ENCODE results near the gene NFIB.

- TF ChIP-seq PKNOX1 (IDR thresholded peaks at IDR 0.05) (no peak), NFRKB (IDR thresholded peaks at IDR 0.05) (no peak), FOXM1 (IDR thresholded peaks at IDR 0.05; ENCODE audit: borderline replicate concordance) (no peak), SP1 (IDR thresholded peaks at IDR 0.05) (no peak), LEF1 (IDR thresholded peaks at IDR 0.05; ENCODE audit: borderline replicate concordance) (no peak), TARDBP (IDR thresholded peaks at IDR 0.05) (no peak), FOXK2 (IDR thresholded peaks at IDR 0.05) (no peak), ELF4 (IDR thresholded peaks at IDR 0.05) (no peak), FOXA1 (IDR thresholded peaks at IDR 0.05) (no peak), ARNT (IDR thresholded peaks at IDR 0.05) (no peak), BHLHE40 (IDR thresholded peaks at IDR 0.05; ENCODE audit: borderline replicate concordance) (no peak), ZNF384 (IDR thresholded peaks at IDR 0.05) (no peak), CTBP1 (IDR thresholded peaks at IDR 0.05; ENCODE audit: borderline replicate concordance) (no peak)
Measured at GRCh38 chr9:14147738-14148137, 166.2 kb downstream of the NFIB start.

All from HEK293T (cell line).